H9 (cell line): ENCODE results near the gene GAD1. TPM values are rescaled to one million over a fixed set of nuclear protein-coding genes. Genes with fewer than 3 reads are reported as not detected.
A peak's percentile ranks its signal among the peaks of the same experiment; 100 is the strongest.

Experiments
- DNase-seq: peaks from one replicate; pipeline ENCODE4 v3.0.0-alpha.2; 2017
- H2AFZ ChIP-seq: one replicate; pipeline ENCODE4 v1.6.1; 2013; ENCODE audit warnings: mild to moderate bottlenecking, low read length, control low read depth, moderate library complexity
- H2AK5ac ChIP-seq: 2 replicates; pipeline ENCODE4 v1.6.1; 2013; ENCODE audit warnings: low read length, control low read depth, mixed read lengths; ENCODE audit not compliant: insufficient read length
- H2BK120ac ChIP-seq: one replicate; pipeline ENCODE4 v1.6.1; 2013; ENCODE audit warnings: low read depth, mild to moderate bottlenecking, low read length, control low read depth, inconsistent platforms; ENCODE audit not compliant: poor library complexity, severe bottlenecking
- H2BK12ac ChIP-seq: 2 replicates; pipeline ENCODE4 v1.6.1; 2013; ENCODE audit warnings: low read length, control low read depth, mixed read lengths, low read depth; ENCODE audit not compliant: insufficient read length
- H2BK15ac ChIP-seq: 2 replicates; pipeline ENCODE4 v1.6.1; 2013; ENCODE audit warnings: low read depth, low read length, control low read depth
- H2BK20ac ChIP-seq: one replicate; pipeline ENCODE4 v1.6.1; 2013; ENCODE audit warnings: low read depth, mild to moderate bottlenecking, low read length, control low read depth, inconsistent platforms; ENCODE audit not compliant: poor library complexity, severe bottlenecking
- H2BK5ac ChIP-seq: 2 replicates; pipeline ENCODE4 v1.6.1; 2013; ENCODE audit warnings: low read length, control low read depth, mixed read lengths; ENCODE audit not compliant: insufficient read length
- H3K14ac ChIP-seq: 2 replicates; pipeline ENCODE4 v1.6.1; 2013; ENCODE audit warnings: low read length, control low read depth; ENCODE audit not compliant: insufficient read depth
- H3K18ac ChIP-seq: 2 replicates; pipeline ENCODE4 v1.6.1; 2013; ENCODE audit warnings: low read depth, mild to moderate bottlenecking, mixed read lengths, low read length, control low read depth; ENCODE audit not compliant: insufficient read length
- H3K23ac ChIP-seq: 2 replicates; pipeline ENCODE4 v1.6.1; 2013; ENCODE audit warnings: low read length, control low read depth, mixed read lengths, low read depth; ENCODE audit not compliant: insufficient read length
- H3K23me2 ChIP-seq: 2 replicates; pipeline ENCODE4 v1.6.1; 2013; ENCODE audit warnings: low read depth, mild to moderate bottlenecking, mixed read lengths, low read length, control low read depth; ENCODE audit not compliant: insufficient read length, poor library complexity, severe bottlenecking
- H3K27ac ChIP-seq: 2 replicates; pipeline ENCODE4 v1.5.1; 2013; ENCODE audit warnings: low read length, control low read depth, mixed read lengths, low read depth; ENCODE audit not compliant: insufficient read length
- H3K27me3 ChIP-seq: 2 replicates; pipeline ENCODE4 v1.6.1; 2013; ENCODE audit warnings: low read length, control low read depth, inconsistent platforms; ENCODE audit not compliant: insufficient read depth
- H3K4ac ChIP-seq: 2 replicates; pipeline ENCODE4 v1.6.1; 2013; ENCODE audit warnings: low read depth, mild to moderate bottlenecking, control low read depth, inconsistent platforms, low read length, moderate library complexity
- H3K4me1 ChIP-seq: 2 replicates; pipeline ENCODE4 v1.6.1; 2013; ENCODE audit warnings: low read length, control low read depth, inconsistent platforms; ENCODE audit not compliant: insufficient read depth
- H3K4me2 ChIP-seq: 2 replicates; pipeline ENCODE4 v1.6.1; 2013; ENCODE audit warnings: low read length, control low read depth, mixed read lengths; ENCODE audit not compliant: insufficient read length, insufficient read depth
- H3K56ac ChIP-seq: 2 replicates; pipeline ENCODE4 v1.6.1; 2013; ENCODE audit warnings: low read depth, mild to moderate bottlenecking, mixed read lengths, low read length, control low read depth; ENCODE audit not compliant: insufficient read length
- H3K79me1 ChIP-seq: 2 replicates; pipeline ENCODE4 v1.6.1; 2013; ENCODE audit warnings: low read depth, mild to moderate bottlenecking, moderate library complexity, low read length, control low read depth, inconsistent platforms; ENCODE audit not compliant: insufficient read depth, poor library complexity, severe bottlenecking
- H3K79me2 ChIP-seq: 2 replicates; pipeline ENCODE4 v1.6.1; 2013; ENCODE audit warnings: low read length, control low read depth, inconsistent platforms; ENCODE audit not compliant: insufficient read depth
- H3K9ac ChIP-seq: 2 replicates; pipeline ENCODE4 v1.6.1; 2013; ENCODE audit warnings: low read length, control low read depth, mixed read lengths; ENCODE audit not compliant: insufficient read length; ENCODE audit errors: extremely low read depth
- H3K9me3 ChIP-seq: one replicate; pipeline ENCODE4 v1.6.1; 2013; ENCODE audit warnings: low read depth, low read length, inconsistent platforms; ENCODE audit not compliant: control insufficient read depth
- H3T11ph ChIP-seq: one replicate; pipeline ENCODE4 v1.6.1; 2013; ENCODE audit warnings: mild to moderate bottlenecking, low read length, control low read depth, inconsistent platforms
- H4K20me1 ChIP-seq: one replicate; pipeline ENCODE4 v1.6.1; 2013; ENCODE audit not compliant: control insufficient read depth, insufficient read length, insufficient read depth
- H4K5ac ChIP-seq: 2 replicates; pipeline ENCODE4 v1.6.1; 2013; ENCODE audit warnings: low read depth, mild to moderate bottlenecking, mixed read lengths, low read length, control low read depth; ENCODE audit not compliant: insufficient read length
- H4K8ac ChIP-seq: replicated peaks from 2 replicates; pipeline ENCODE4 v1.6.1; 2013; ENCODE audit warnings: low read length, control low read depth, mixed read lengths, low read depth; ENCODE audit not compliant: insufficient read length
- H4K91ac ChIP-seq: 2 replicates; pipeline ENCODE4 v1.6.1; 2013; ENCODE audit warnings: low read depth, mild to moderate bottlenecking, moderate library complexity, mixed read lengths, low read length, control low read depth; ENCODE audit not compliant: insufficient read length
- H3K27ac Mint-ChIP-seq, 3 experiments: 2 replicates in 2 of 3; 3 replicates in 1 of 3; pipeline ENCODE4 v1.8.0; 2020 to 2021; ENCODE audit warnings: mixed read lengths in 3 of 3, mild to moderate bottlenecking in 1 of 3, moderate library complexity in 1 of 3
- H3K27me3 Mint-ChIP-seq: 2 replicates; pipeline ENCODE4 v1.8.0; 2021; ENCODE audit warnings: low read depth, mild to moderate bottlenecking, moderate library complexity, mixed read lengths
- H3K36me3 Mint-ChIP-seq, 3 experiments: 2 replicates in 2 of 3; 3 replicates in 1 of 3; pipeline ENCODE4 v1.8.0; 2020 to 2021; ENCODE audit warnings: low read depth in 3 of 3, mixed read lengths in 3 of 3; ENCODE audit not compliant: insufficient read depth in 1 of 3
- H3K4me1 Mint-ChIP-seq, 2 experiments: 2 replicates each; pipeline ENCODE4 v1.8.0; 2020; ENCODE audit warnings: mixed read lengths in 2 of 2
- H3K4me3 Mint-ChIP-seq, 2 experiments: 2 replicates in 1 of 2; 3 replicates in 1 of 2; pipeline ENCODE4 v1.8.0; 2020 to 2021; ENCODE audit warnings: mild to moderate bottlenecking in 2 of 2, mixed read lengths in 2 of 2, moderate library complexity in 1 of 2
- H3K9me3 Mint-ChIP-seq, 2 experiments: 2 replicates in 1 of 2; 3 replicates in 1 of 2; pipeline ENCODE4 v1.8.0; 2020; ENCODE audit warnings: mild to moderate bottlenecking in 2 of 2, mixed read lengths in 2 of 2, moderate library complexity in 1 of 2
- CTCF ChIP-seq: fragments of 200-600 bp; sonication (generic); conservative IDR thresholded peaks from 3 replicates; pipeline ENCODE4 v1.8.0; 2021; ENCODE audit warnings: antibody characterized with exemption, mild to moderate bottlenecking
- WGBS: extraction: QIAGEN DNeasy Blood & Tissue Kit; methylation state at CpG from one replicate; pipeline ENCODE4 v1.1.7; 2013; ENCODE audit warnings: missing lambda C conversion rate, low lambda C conversion rate, mixed read lengths; ENCODE audit not compliant: insufficient read length; ENCODE audit errors: extremely low coverage; 5-methylcytosine and 5-hydroxymethylcytosine counted together
- total RNA-seq: library from RNA; stranded (reverse); gene quantifications from 2 replicates; pipeline ENCODE4 v1.2.1, GENCODE V29; 2021

Gene GAD1
- total RNA-seq, 1 experiment from 2014 or later: 1.8 TPM

DNA sequence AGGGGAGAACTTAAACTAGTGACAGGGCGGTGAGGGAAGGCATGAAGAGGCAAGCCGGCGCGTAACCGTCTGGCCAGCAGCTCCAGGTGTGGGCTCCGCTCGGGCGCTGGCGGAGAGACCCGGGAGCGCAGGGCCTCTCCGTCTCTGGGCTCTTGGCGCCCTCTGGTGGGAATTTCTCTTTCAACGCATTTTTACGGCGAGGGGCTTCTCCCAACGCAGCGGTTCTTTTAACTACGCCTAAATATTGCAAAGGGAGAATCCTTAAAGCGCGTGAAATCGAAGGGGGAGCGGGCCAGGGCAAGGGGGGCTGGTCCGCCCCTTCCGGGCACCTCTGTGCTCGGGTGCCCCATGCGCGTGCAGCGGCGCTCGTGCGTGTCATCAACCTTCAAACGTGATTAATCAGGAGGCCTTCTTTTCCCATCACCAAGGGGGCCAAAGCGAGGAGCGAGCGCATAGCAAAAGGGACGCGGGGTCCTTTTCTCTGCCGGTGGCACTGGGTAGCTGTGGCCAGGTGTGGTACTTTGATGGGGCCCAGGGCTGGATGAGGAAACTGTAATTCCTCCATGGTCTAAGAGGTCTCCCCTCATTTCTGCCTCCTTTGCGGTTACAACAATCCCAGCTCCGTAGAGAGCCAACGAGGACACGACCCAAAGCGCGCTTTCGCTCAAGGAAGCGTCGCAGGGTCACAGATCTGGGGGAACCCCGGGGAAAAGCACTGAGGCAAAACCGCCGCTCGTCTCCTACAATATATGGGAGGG lies 762 bp upstream of the GAD1 start:
- peak overlapping the region; percentile 70 for H3K4me2 ChIP-seq
- H3K4ac ChIP-seq: no peak overlapping the region
- H2BK15ac ChIP-seq: no peak overlapping the region
- H3K79me2 ChIP-seq: no peaks in the 10 kb centered on the region
- Mint-ChIP-seq H3K27me3 (peaks cover 84% of the 10 kb centered on the region), H3K36me3 (no peaks in the 10 kb centered on the region; a peak in 1 of 7 replicates), H3K4me1 (peaks cover 52 to 55% of the 10 kb centered on the region in 2 experiments), H3K4me3 (peak overlapping the region; percentile 63 to 82), H3K27ac (peak overlapping the region in 1 of 3 experiments; percentile 93; a peak in 1 of 7 replicates), H3K9me3 (peaks cover 3 to 4% of the 10 kb centered on the region in 2 experiments; a peak in 2 of 5 replicates)
- no peak overlapping the region for H2AFZ ChIP-seq
- no peak overlapping the region for H3K14ac ChIP-seq
- H4K5ac ChIP-seq: no peak overlapping the region
- H3K23ac ChIP-seq: no peak overlapping the region
- no peak overlapping the region for H2BK5ac ChIP-seq
- H4K8ac ChIP-seq: no peak overlapping the region
- H3K9ac ChIP-seq: no peak overlapping the region
- H3K9me3 ChIP-seq: no peaks in the 10 kb centered on the region
- no peak overlapping the region for H2BK20ac ChIP-seq
- peak; percentile 90 for DNase-seq
- H3K18ac ChIP-seq: no peak overlapping the region
- H4K20me1 ChIP-seq: peaks cover 2% of the 10 kb centered on the region
- TF ChIP-seq CTCF: peak; percentile 94
- H3K4me1 ChIP-seq: peaks cover 2% of the 10 kb centered on the region; the same call in 1 of the 2 replicates
- no peak overlapping the region for H2BK120ac ChIP-seq
- H2AK5ac ChIP-seq: no peak overlapping the region
- H3K27me3 ChIP-seq: peaks cover 66% of the 10 kb centered on the region
- H3K56ac ChIP-seq: no peak overlapping the region
- WGBS: no CpG with 5 or more reads among the region's 52 CpGs
- peaks cover 48% of the 10 kb centered on the region for H3K23me2 ChIP-seq
- H3K79me1 ChIP-seq: no peaks in the 10 kb centered on the region
- no peak overlapping the region for H4K91ac ChIP-seq
- no peak overlapping the region for H3T11ph ChIP-seq
- no peak overlapping the region for H2BK12ac ChIP-seq
- H3K27ac ChIP-seq: no peak overlapping the region
